Gastrocnemius medialis (tissue), 4 donors: ENCODE measurements around the gene PPT1.

ENCODE experiments used
- CTCF ChIP-seq, 5 experiments: fragments of 450-650 bp in 3 of 5; fragments of 200-600 bp in 2 of 5; sonication (generic) in 2 of 5; IDR thresholded peaks in 4 of 5; conservative IDR thresholded peaks in 1 of 5; 1 replicate in 4 of 5; 2 replicates in 1 of 5; pipeline ENCODE4 v1.5.1; 2016 to 2019; ENCODE audit warnings: antibody characterized with exemption in 5 of 5, mild to moderate bottlenecking in 3 of 5, moderate library complexity in 3 of 5
- POLR2A ChIP-seq, 2 donors: fragments of 450-650 bp; IDR thresholded peaks; one replicate each; pipeline ENCODE4 v1.6.1; 2017; ENCODE audit warnings: antibody characterized with exemption in 2 of 2, mild to moderate bottlenecking in 2 of 2, moderate library complexity in 2 of 2

- no peak for TF ChIP-seq POLR2A (IDR thresholded peaks at IDR 0.05)
- no peak for TF ChIP-seq CTCF (IDR thresholded peaks at IDR 0.05 in 4 of 5, conservative IDR thresholded peaks at IDR 0.05 in 1 of 5)
Observed at GRCh38 chr1:40067851-40068250, 29.2 kb downstream of the PPT1 start.
